NCI-H128 (cell line): ENCODE data around the gene CYP26B1.

Experiments used
- DNase-seq: peaks from one replicate; lab custom pipeline; 2025; ENCODE audit not compliant: unreplicated experiment; lab: John Stamatoyannopoulos, UW

CYP26B1 gene

GRCh38 chr2:72147303-72147971 is at the start of gene CYP26B1:
TSS of gene CYP26B1 (minus strand) at chr2:72147862. CDS start at chr2:72147834, 28 bp downstream.
- DNase-seq = no peak

- DNase-seq = no peak
Observed at GRCh38 chr2:72193723-72194122, 46.1 kb upstream of the CYP26B1 start.

GRCh38 chr2:72191441-72191840 is 43.8 kb upstream of the CYP26B1 start:
- no peak for DNase-seq

- no peak for DNase-seq
Observed at GRCh38 chr2:72185206-72185605, 37.5 kb upstream of the CYP26B1 start.

GRCh38 chr2:72183466-72183865 is 35.8 kb upstream of the CYP26B1 start:
- DNase-seq = no peak

GRCh38 chr2:72183016-72183415 is 35.4 kb upstream of the CYP26B1 start:
- no peak for DNase-seq

GRCh38 chr2:72182547-72182946 is 34.9 kb upstream of the CYP26B1 start:
- no peak for DNase-seq

GRCh38 chr2:72181616-72182015 is 34.0 kb upstream of the CYP26B1 start:
- no peak for DNase-seq

GRCh38 chr2:72180351-72180750 is 32.7 kb upstream of the CYP26B1 start:
- DNase-seq = no peak

- DNase-seq = no peak
Observed at GRCh38 chr2:72178551-72178950, 30.9 kb upstream of the CYP26B1 start.

GRCh38 chr2:72176281-72176680 is 28.6 kb upstream of the CYP26B1 start:
- DNase-seq = no peak

GRCh38 chr2:72175636-72176035 is 28.0 kb upstream of the CYP26B1 start:
- no peak for DNase-seq

GRCh38 chr2:72173640-72174321 is 26.1 kb upstream of the CYP26B1 start:
- DNase-seq = no peak

- DNase-seq = no peak
Observed at GRCh38 chr2:72172478-72172877, 24.8 kb upstream of the CYP26B1 start.

- no peak for DNase-seq
Observed at GRCh38 chr2:72166279-72166678, 18.6 kb upstream of the CYP26B1 start.

- DNase-seq = no peak
Observed at GRCh38 chr2:72165792-72166191, 18.1 kb upstream of the CYP26B1 start.

- DNase-seq = no peak
Observed at GRCh38 chr2:72162574-72162973, 14.9 kb upstream of the CYP26B1 start.

GRCh38 chr2:72159211-72159993 is 11.7 kb upstream of the CYP26B1 start:
- DNase-seq = no peak

- DNase-seq = no peak
Observed at GRCh38 chr2:72157871-72158771, 10.5 kb upstream of the CYP26B1 start.

GRCh38 chr2:72156872-72157271 is 9.2 kb upstream of the CYP26B1 start:
- no peak for DNase-seq

GRCh38 chr2:72155737-72156136 is 8.1 kb upstream of the CYP26B1 start:
- DNase-seq = no peak
